Tibial artery (tissue), 4 donors: ENCODE measurements around the gene VPS26B.

Source experiments
- DNase-seq, 2 donors: peaks; one replicate each; pipeline ENCODE4 v3.0.0-alpha.2; 2019
- H3K27ac ChIP-seq, 2 donors: fragments of 200-600 bp; sonication (generic) in 1 of 2; 1 replicate in 1 of 2; 2 replicates in 1 of 2; pipeline ENCODE4 v1.5.1; 2018 to 2019; ENCODE audit warnings: mild to moderate bottlenecking in 1 of 2
- H3K27me3 ChIP-seq, 2 donors: fragments of 200-600 bp; sonication (generic) in 1 of 2; one replicate each; pipeline versions ENCODE4 v1.5.1 to v1.6.0; 2016 to 2019
- H3K36me3 ChIP-seq, 3 donors: fragments of 200-600 bp; sonication (generic) in 2 of 3; one replicate each; pipeline ENCODE4 v1.5.1; 2016 to 2019; ENCODE audit warnings: mild to moderate bottlenecking in 2 of 3
- H3K4me1 ChIP-seq, 4 donors: fragments of 200-600 bp; sonication (generic) in 2 of 4; 1 replicate in 3 of 4; 2 replicates in 1 of 4; pipeline ENCODE4 v1.5.1; 2016 to 2019
- H3K4me3 ChIP-seq, 2 donors: fragments of 200-600 bp; sonication (generic) in 1 of 2; 1 replicate in 1 of 2; 2 replicates in 1 of 2; pipeline ENCODE4 v1.5.1; 2018 to 2019; ENCODE audit warnings: mild to moderate bottlenecking in 2 of 2
- H3K9me3 ChIP-seq, 3 donors: fragments of 200-600 bp; sonication (generic) in 1 of 3; one replicate each; pipeline ENCODE4 v1.5.1; 2016 to 2019
- CTCF ChIP-seq, 2 experiments: fragments of 200-600 bp in 1 of 2; fragments of 450-650 bp in 1 of 2; IDR thresholded peaks; one replicate each; pipeline ENCODE4 v1.5.1; 2017 to 2019; ENCODE audit warnings: antibody characterized with exemption in 2 of 2, mild to moderate bottlenecking in 1 of 2, moderate library complexity in 1 of 2
- intact Hi-C: fragments of 100-400 bp; cut with DNase I; formaldehyde crosslinking; loops from one replicate; pipeline ENCODE4 v1.15.0; 2023; ENCODE audit warnings: low total_unique reads

VPS26B gene

GRCh38 chr11:134206185-134206584 is 18.3 kb upstream of the VPS26B start:
- no peak for TF ChIP-seq CTCF (IDR thresholded peaks at IDR 0.05)
- no peak overlapping the region for H3K4me3 ChIP-seq
- no peak for DNase-seq
- H3K4me1 ChIP-seq, result no peaks in the 10 kb centered on the region
- no peaks in the 10 kb centered on the region for H3K9me3 ChIP-seq
- H3K27ac ChIP-seq, result no peak overlapping the region
- H3K27me3 ChIP-seq, result no peaks in the 10 kb centered on the region
- intact Hi-C loops, result no loop called here
- peaks cover 55 to 68% (median 61%) of the 10 kb centered on the region in 3 donors for H3K36me3 ChIP-seq

GRCh38 chr11:134207538-134208239 is 16.8 kb upstream of the VPS26B start:
- no peak overlapping the region for H3K27ac ChIP-seq
- peak; percentile 42 to 57 for TF ChIP-seq CTCF (IDR thresholded peaks at IDR 0.05)
- H3K9me3 ChIP-seq, result no peaks in the 10 kb centered on the region
- peaks cover 44 to 59% (median 50%) of the 10 kb centered on the region in 3 donors for H3K36me3 ChIP-seq
- no peaks in the 10 kb centered on the region for H3K27me3 ChIP-seq
- DNase-seq, result no peak
- H3K4me1 ChIP-seq, result no peaks in the 10 kb centered on the region
- H3K4me3 ChIP-seq, result no peak overlapping the region
- intact Hi-C loops, result no loop called here

- intact Hi-C loops, result no loop called here
- no peaks in the 10 kb centered on the region for H3K27me3 ChIP-seq
- H3K4me3 ChIP-seq, result no peak overlapping the region
- H3K36me3 ChIP-seq, result peaks cover 0 to 47% (median 7%) of the 10 kb centered on the region in 3 donors
- no peaks in the 10 kb centered on the region for H3K4me1 ChIP-seq
- H3K27ac ChIP-seq, result no peak overlapping the region
- no peak for DNase-seq
- no peak for TF ChIP-seq CTCF (IDR thresholded peaks at IDR 0.05)
- H3K9me3 ChIP-seq, result no peaks in the 10 kb centered on the region
These were observed 8.6 kb upstream of the VPS26B start for GRCh38 chr11:134215836-134216235.

GRCh38 chr11:134216816-134217215 is 7.7 kb upstream of the VPS26B start:
- no peak for DNase-seq

GRCh38 chr11:134223121-134223520 is 1.4 kb upstream of the VPS26B start:
- Histone ChIP-seq H3K4me1 (peaks cover 0 to 36% (median 28%) of the 10 kb centered on the region in 4 donors), H3K27me3 (no peaks in the 10 kb centered on the region), H3K9me3 (no peaks in the 10 kb centered on the region), H3K27ac (no peak overlapping the region), H3K36me3 (peaks cover 0 to 16% (median 7%) of the 10 kb centered on the region in 3 donors), H3K4me3 (peak overlapping the region; percentile 74 to 86)
- intact Hi-C loops, result no loop called here
- DNase-seq, result no peak
- no peak for TF ChIP-seq CTCF (IDR thresholded peaks at IDR 0.05)

More at GRCh38 chr11:134216816-134217215, 7.7 kb upstream of the VPS26B start:
- Histone ChIP-seq H3K4me1 (no peaks in the 10 kb centered on the region), H3K27ac (no peak overlapping the region), H3K9me3 (no peaks in the 10 kb centered on the region), H3K4me3 (no peak overlapping the region), H3K27me3 (no peaks in the 10 kb centered on the region), H3K36me3 (peaks cover 0 to 47% (median 7%) of the 10 kb centered on the region in 3 donors)
- intact Hi-C loops, result no loop called here
- no peak for TF ChIP-seq CTCF (IDR thresholded peaks at IDR 0.05)
